PC-3 (cell line): ENCODE measurements around the gene MRAP. TPM values are rescaled to one million over a fixed set of nuclear protein-coding genes. Genes with fewer than 3 reads are reported as not detected.

Experiments
- ATAC-seq: fragments of 200-7000 bp; cut with Tn5 transposase; 2 replicates; pipeline ENCODE4 v1.9.1; 2020; ENCODE audit warnings: mild to moderate bottlenecking, moderate library complexity
- BruUV-seq: library from RNA; stranded (reverse); fragments of 400-500 nt; replicated peaks from 2 replicates; lab custom pipeline; 2021; lab: Mats Ljungman, UMichigan
- CTCF ChIA-PET: fragments of 300-600 bp; sonication (Branson Sonifier 250); formaldehyde crosslinking; loops from one replicate; lab custom pipeline; 2022; ENCODE audit warnings: antibody characterized with exemption; lab: Charles Lee
- POLR2A ChIA-PET: fragments of 300-600 bp; sonication (Branson Sonifier 250); formaldehyde crosslinking; loops from one replicate; lab custom pipeline; 2022; ENCODE audit warnings: antibody characterized with exemption; ENCODE audit not compliant: unreplicated experiment; lab: Charles Lee
- DNase-seq: peaks from one replicate; pipeline ENCODE4 v3.0.0-alpha.2; 2015
- H2AFZ ChIP-seq: fragments of 300-600 bp; sonication (generic); 2 replicates; pipeline ENCODE4 v1.6.0; 2016; ENCODE audit warnings: antibody characterized with exemption, low read length
- H3F3A ChIP-seq: fragments of 300-600 bp; sonication (generic); one replicate; pipeline ENCODE4 v1.6.0; 2017; ENCODE audit warnings: antibody characterized with exemption, low read length, control low read depth, mild to moderate bottlenecking; ENCODE audit not compliant: unreplicated experiment
- H3K27ac ChIP-seq: fragments of 300-600 bp; sonication (generic); 2 replicates; pipeline ENCODE4 v1.5.1; 2016; ENCODE audit warnings: mild to moderate bottlenecking, low read length
- H3K27me3 ChIP-seq: fragments of 300-600 bp; sonication (generic); 2 replicates; pipeline ENCODE4 v1.6.1; 2016; ENCODE audit warnings: low read length, mixed read lengths
- H3K36me3 ChIP-seq: fragments of 300-600 bp; sonication (generic); 2 replicates; pipeline ENCODE4 v1.6.1; 2016; ENCODE audit warnings: low read depth, mixed run types, low read length, mixed read lengths
- H3K4me1 ChIP-seq: fragments of 300-600 bp; sonication (generic); 2 replicates; pipeline ENCODE4 v1.5.1; 2016; ENCODE audit warnings: low read length; ENCODE audit not compliant: insufficient read depth
- H3K4me2 ChIP-seq: fragments of 300-600 bp; sonication (generic); 2 replicates; pipeline ENCODE4 v1.6.0; 2016; ENCODE audit warnings: low read length
- H3K4me3 ChIP-seq: fragments of 300-600 bp; sonication (generic); 2 replicates; pipeline ENCODE4 v1.5.1; 2016; ENCODE audit warnings: mild to moderate bottlenecking, low read length, mixed read lengths
- H3K79me2 ChIP-seq: fragments of 300-600 bp; sonication (generic); 2 replicates; pipeline ENCODE4 v1.6.1; 2017; ENCODE audit warnings: low read length, mixed read lengths
- H3K9ac ChIP-seq: fragments of 300-600 bp; sonication (generic); 2 replicates; pipeline ENCODE4 v1.6.0; 2016; ENCODE audit warnings: mild to moderate bottlenecking, low read length
- H3K9me2 ChIP-seq: fragments of 300-600 bp; sonication (generic); replicated peaks from 2 replicates; pipeline ENCODE4 v1.6.1; 2016; ENCODE audit warnings: mixed run types, low read length, mixed read lengths
- H3K9me3 ChIP-seq: fragments of 300-600 bp; sonication (generic); 2 replicates; pipeline ENCODE4 v1.6.1; 2016; ENCODE audit warnings: low read length, mixed read lengths
- H4K20me1 ChIP-seq: fragments of 300-600 bp; sonication (generic); 2 replicates; pipeline ENCODE4 v1.6.1; 2016; ENCODE audit warnings: low read length, mixed read lengths
- CTCF ChIP-seq: fragments of 300-600 bp; sonication (generic); conservative IDR thresholded peaks from 2 replicates; pipeline ENCODE4 v1.5.1; 2017; ENCODE audit warnings: antibody characterized with exemption, low read depth, mild to moderate bottlenecking, low read length
- EZH2 ChIP-seq: fragments of 300-600 bp; sonication (generic); IDR thresholded peaks from one replicate; pipeline ENCODE4 v1.6.1; 2017; ENCODE audit warnings: antibody characterized with exemption, mild to moderate bottlenecking, low read length; ENCODE audit not compliant: unreplicated experiment
- EZH2phosphoT487 ChIP-seq: fragments of 300-600 bp; sonication (generic); IDR thresholded peaks from 2 replicates; pipeline ENCODE4 v1.6.1; 2018; ENCODE audit warnings: mild to moderate bottlenecking, antibody characterized with exemption, low read length, borderline replicate concordance
- intact Hi-C: fragments of 100-400 bp; cut with micrococcal nuclease; formaldehyde crosslinking; loops from 2 replicates; pipeline ENCODE4 v1.9.0; 2023
- total RNA-seq: library from RNA; depleted of rRNA; stranded (reverse); fragments of >200 nt; gene quantifications from 2 replicates; pipeline ENCODE4 v1.2.3, GENCODE V29; 2014

Gene MRAP
- total RNA-seq, 1 experiment from 2014 or later = not detected

GRCh38 chr21:32270748-32271147 is 27.9 kb upstream of the MRAP start:
- H3K4me3 ChIP-seq = no peak overlapping the region
- no peak overlapping the region for H3K4me2 ChIP-seq
- no peak overlapping the region for H3K27ac ChIP-seq
- H4K20me1 ChIP-seq = no peaks in the 10 kb centered on the region
- H3K27me3 ChIP-seq = no peaks in the 10 kb centered on the region
- BruUV-seq = no TSS peak
- ChIA-PET CTCF (no interaction called here), POLR2A (no interaction called here)
- DNase-seq (no peak), ATAC-seq (no peak)
- H3K9ac ChIP-seq = no peak overlapping the region
- H3K4me1 ChIP-seq = no peaks in the 10 kb centered on the region
- intact Hi-C loops = no loop called here
- H2AFZ ChIP-seq = no peak overlapping the region
- H3K36me3 ChIP-seq = peaks cover 30% of the 10 kb centered on the region
- no peaks in the 10 kb centered on the region for H3F3A ChIP-seq
- peaks cover 15% of the 10 kb centered on the region for H3K79me2 ChIP-seq
- H3K9me3 ChIP-seq = no peaks in the 10 kb centered on the region
- no peak for TF ChIP-seq CTCF
- TF ChIP-seq EZH2 = no peak
- no peak for TF ChIP-seq EZH2phosphoT487
- H3K9me2 ChIP-seq = no peaks in the 10 kb centered on the region

DNA sequence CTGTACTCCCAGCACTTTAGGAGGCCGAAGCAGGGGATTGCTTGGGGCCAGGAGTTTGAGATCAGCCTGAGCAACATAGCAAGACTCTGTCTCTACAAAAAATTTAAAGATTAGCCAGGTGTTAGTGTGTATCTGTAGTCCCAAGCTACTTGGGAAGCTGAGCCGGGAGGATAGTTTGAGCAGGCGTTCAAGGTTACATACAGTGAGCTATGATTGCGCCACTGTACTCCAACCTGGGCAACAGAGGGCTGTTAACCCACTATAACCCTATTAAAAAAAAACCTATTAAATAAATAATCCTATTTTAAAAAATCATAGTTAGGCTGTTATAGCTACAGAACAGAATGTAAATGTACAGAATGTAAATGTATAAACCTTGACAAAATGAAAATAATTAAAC is 22.0 kb upstream of the MRAP start:
- POLR2A ChIA-PET = no interaction called here
- no TSS peak for BruUV-seq
- intact Hi-C loops = no loop called here

More for the DNA sequence above, 22.0 kb upstream of the MRAP start:
- Histone ChIP-seq H3K4me2 (no peak overlapping the region), H3K9me3 (no peaks in the 10 kb centered on the region), H3K79me2 (peaks cover 41% of the 10 kb centered on the region), H3K27me3 (no peaks in the 10 kb centered on the region), H3K9ac (no peak overlapping the region), H3K4me1 (peaks cover 14% of the 10 kb centered on the region), H3K9me2 (no peaks in the 10 kb centered on the region), H3K4me3 (no peak overlapping the region), H2AFZ (no peak overlapping the region), H3K27ac (no peak overlapping the region), H3K36me3 (no peaks in the 10 kb centered on the region; the same call in none of the 2 replicates), H4K20me1 (no peaks in the 10 kb centered on the region), H3F3A (no peaks in the 10 kb centered on the region)
- ATAC-seq (no peak), DNase-seq (no peak)
- CTCF ChIA-PET = interaction anchor here (0.6 kb wide), 1 partner anchor 544 kb away, joined by 5 read pairs; no protein-coding TSS in a partner anchor
- TF ChIP-seq EZH2phosphoT487 = no peak
- no peak for TF ChIP-seq CTCF
- no peak for TF ChIP-seq EZH2
